Measurements from ENCODE around the gene CETN1. TPM values are rescaled to one million over a fixed set of nuclear protein-coding genes. Genes with fewer than 3 reads are reported as not detected.

CETN1 gene
- total RNA-seq, 4 donors from 2014 or later: not detected

- no peak overlapping the region for H3K27ac ChIP-seq (replicated peaks in 1 of 4)
- no peak overlapping the region for H3K4me3 ChIP-seq
- intact Hi-C loops (cut with DNase I): no loop called here
- H3K9me3 ChIP-seq: no peaks in the 10 kb centered on the region
- DNase-seq (ENCODE audit: extremely low spot score): peak; percentile 34
- WGBS: 83% methylated on average over 4 of the region's 4 CpGs
- TF ChIP-seq POLR2AphosphoS5 (IDR thresholded peaks at IDR 0.05) (no peak), POLR2A (IDR thresholded peaks at IDR 0.05; ENCODE audit: low read depth) (no peak), EP300 (IDR thresholded peaks at IDR 0.05) (no peak)
- TF ChIP-seq, protein P1, sequence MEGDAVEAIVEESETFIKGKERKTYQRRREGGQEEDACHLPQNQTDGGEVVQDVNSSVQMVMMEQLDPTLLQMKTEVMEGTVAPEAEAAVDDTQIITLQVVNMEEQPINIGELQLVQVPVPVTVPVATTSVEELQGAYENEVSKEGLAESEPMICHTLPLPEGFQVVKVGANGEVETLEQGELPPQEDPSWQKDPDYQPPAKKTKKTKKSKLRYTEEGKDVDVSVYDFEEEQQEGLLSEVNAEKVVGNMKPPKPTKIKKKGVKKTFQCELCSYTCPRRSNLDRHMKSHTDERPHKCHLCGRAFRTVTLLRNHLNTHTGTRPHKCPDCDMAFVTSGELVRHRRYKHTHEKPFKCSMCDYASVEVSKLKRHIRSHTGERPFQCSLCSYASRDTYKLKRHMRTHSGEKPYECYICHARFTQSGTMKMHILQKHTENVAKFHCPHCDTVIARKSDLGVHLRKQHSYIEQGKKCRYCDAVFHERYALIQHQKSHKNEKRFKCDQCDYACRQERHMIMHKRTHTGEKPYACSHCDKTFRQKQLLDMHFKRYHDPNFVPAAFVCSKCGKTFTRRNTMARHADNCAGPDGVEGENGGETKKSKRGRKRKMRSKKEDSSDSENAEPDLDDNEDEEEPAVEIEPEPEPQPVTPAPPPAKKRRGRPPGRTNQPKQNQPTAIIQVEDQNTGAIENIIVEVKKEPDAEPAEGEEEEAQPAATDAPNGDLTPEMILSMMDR (IDR thresholded peaks at IDR 0.05): no peak
- no peaks in the 10 kb centered on the region for H3K4me1 ChIP-seq
- H3K36me3 ChIP-seq: no peaks in the 10 kb centered on the region
- no peaks in the 10 kb centered on the region for H3K27me3 ChIP-seq
Measured at GRCh38 chr18:551404-552061, 28.6 kb upstream of the CETN1 start.

GRCh38 chr18:555705-556457, 24.3 kb upstream of the CETN1 start:
- Histone ChIP-seq H3K27ac (replicated peaks in 1 of 4) (no peak overlapping the region), H3K27me3 (no peaks in the 10 kb centered on the region), H3K4me1 (no peaks in the 10 kb centered on the region), H3K36me3 (no peaks in the 10 kb centered on the region), H3K4me3 (no peak overlapping the region), H3K9me3 (no peaks in the 10 kb centered on the region)
- WGBS: 76% methylated on average over 13 of the region's 13 CpGs
- TF ChIP-seq, protein P1 (IDR thresholded peaks at IDR 0.05): no peak
- TF ChIP-seq POLR2A (IDR thresholded peaks at IDR 0.05; ENCODE audit: low read depth) (no peak), EP300 (IDR thresholded peaks at IDR 0.05) (no peak), POLR2AphosphoS5 (IDR thresholded peaks at IDR 0.05) (no peak)
- intact Hi-C loops (cut with DNase I): no loop called here
- no peak for DNase-seq (ENCODE audit: extremely low spot score)

- intact Hi-C loops (cut with DNase I): no loop called here
- Histone ChIP-seq H3K36me3 (no peaks in the 10 kb centered on the region), H3K4me3 (no peak overlapping the region), H3K4me1 (no peaks in the 10 kb centered on the region), H3K27me3 (no peaks in the 10 kb centered on the region), H3K9me3 (no peaks in the 10 kb centered on the region), H3K27ac (replicated peaks in 1 of 4) (no peak overlapping the region)
- 79% methylated on average over 11 of the region's 11 CpGs for WGBS
- peak; percentile 66 for DNase-seq (ENCODE audit: extremely low spot score)
- TF ChIP-seq POLR2AphosphoS5 (IDR thresholded peaks at IDR 0.05) (no peak), EP300 (IDR thresholded peaks at IDR 0.05) (no peak), POLR2A (IDR thresholded peaks at IDR 0.05; ENCODE audit: low read depth) (no peak)
- TF ChIP-seq, protein P1 (IDR thresholded peaks at IDR 0.05): no peak
Measured at GRCh38 chr18:564708-565561, 15.2 kb upstream of the CETN1 start.

GRCh38 chr18:565562-566061, 14.6 kb upstream of the CETN1 start:
- TF ChIP-seq POLR2AphosphoS5 (IDR thresholded peaks at IDR 0.05) (no peak), POLR2A (IDR thresholded peaks at IDR 0.05; ENCODE audit: low read depth) (no peak), EP300 (IDR thresholded peaks at IDR 0.05) (no peak)
- TF ChIP-seq, protein P1 (IDR thresholded peaks at IDR 0.05): no peak
- 98% methylated on average over 7 of the region's 7 CpGs for WGBS
- H3K4me1 ChIP-seq: no peaks in the 10 kb centered on the region
- H3K27ac ChIP-seq (replicated peaks in 1 of 4): no peak overlapping the region
- H3K36me3 ChIP-seq: no peaks in the 10 kb centered on the region
- no peaks in the 10 kb centered on the region for H3K9me3 ChIP-seq
- intact Hi-C loops (cut with DNase I): no loop called here
- H3K4me3 ChIP-seq: no peak overlapping the region
- peak; percentile 31 for DNase-seq (ENCODE audit: extremely low spot score)
- no peaks in the 10 kb centered on the region for H3K27me3 ChIP-seq

All from esophagus muscularis mucosa (tissue), 4 donors.